D721Med (cell line): ENCODE results near the gene AXIN1.
"Not testable (repeated sequence)": the region's sequence is repeated elsewhere in the genome, so short reads cannot be mapped to it uniquely, and the experiment has no call there.

Experiments
- DNase-seq: peaks from one replicate; pipeline ENCODE4 v3.0.0; 2011; ENCODE audit warnings: low spot score; ENCODE audit not compliant: insufficient read length
- FAIRE-seq: peaks from 2 replicates; lab custom pipeline; 2011; peaks lifted over from hg19 to GRCh38; lab: Jason Lieb, UNC
- TF ChIP-seq, protein P1 (sequence below): IDR thresholded peaks from 2 replicates; pipeline ENCODE4 v1.5.1; 2012; ENCODE audit warnings: mild to moderate bottlenecking, control low read depth; ENCODE audit not compliant: insufficient read depth; ENCODE audit errors: missing control alignments

The AXIN1 gene

DNA sequence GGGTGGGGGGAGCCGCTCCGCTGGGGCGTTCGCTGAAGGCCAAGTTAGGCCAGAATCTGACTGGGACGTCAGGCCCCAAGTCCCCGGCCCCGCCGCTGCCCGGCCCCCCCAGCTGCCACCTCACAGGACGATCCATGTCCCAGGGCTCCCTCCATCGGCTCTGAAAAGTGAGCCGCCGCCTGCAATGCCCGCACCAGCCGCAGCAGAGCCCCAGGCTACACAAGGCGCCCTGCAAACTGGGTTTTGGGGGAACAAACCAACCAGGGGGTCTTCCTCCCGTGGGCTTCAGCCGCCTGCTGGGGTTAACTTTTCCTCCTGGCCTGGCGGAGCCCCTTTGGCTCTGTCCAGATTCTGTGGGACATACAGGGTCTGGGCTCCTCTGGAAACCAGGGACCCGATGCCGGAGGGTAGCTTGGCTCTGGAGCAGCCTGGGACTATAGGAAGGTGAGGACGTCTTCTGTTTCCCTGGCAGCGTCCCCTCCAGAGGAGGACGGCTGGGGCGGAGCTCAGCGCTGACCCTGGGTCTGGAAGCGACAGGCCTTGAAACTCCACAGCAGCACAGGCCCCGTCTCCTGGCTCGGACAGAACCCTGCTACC lies 45.3 kb upstream of the AXIN1 start:
- FAIRE-seq: no peak
- DNase-seq: peak; percentile 53
- TF ChIP-seq, protein P1, sequence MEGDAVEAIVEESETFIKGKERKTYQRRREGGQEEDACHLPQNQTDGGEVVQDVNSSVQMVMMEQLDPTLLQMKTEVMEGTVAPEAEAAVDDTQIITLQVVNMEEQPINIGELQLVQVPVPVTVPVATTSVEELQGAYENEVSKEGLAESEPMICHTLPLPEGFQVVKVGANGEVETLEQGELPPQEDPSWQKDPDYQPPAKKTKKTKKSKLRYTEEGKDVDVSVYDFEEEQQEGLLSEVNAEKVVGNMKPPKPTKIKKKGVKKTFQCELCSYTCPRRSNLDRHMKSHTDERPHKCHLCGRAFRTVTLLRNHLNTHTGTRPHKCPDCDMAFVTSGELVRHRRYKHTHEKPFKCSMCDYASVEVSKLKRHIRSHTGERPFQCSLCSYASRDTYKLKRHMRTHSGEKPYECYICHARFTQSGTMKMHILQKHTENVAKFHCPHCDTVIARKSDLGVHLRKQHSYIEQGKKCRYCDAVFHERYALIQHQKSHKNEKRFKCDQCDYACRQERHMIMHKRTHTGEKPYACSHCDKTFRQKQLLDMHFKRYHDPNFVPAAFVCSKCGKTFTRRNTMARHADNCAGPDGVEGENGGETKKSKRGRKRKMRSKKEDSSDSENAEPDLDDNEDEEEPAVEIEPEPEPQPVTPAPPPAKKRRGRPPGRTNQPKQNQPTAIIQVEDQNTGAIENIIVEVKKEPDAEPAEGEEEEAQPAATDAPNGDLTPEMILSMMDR: no peak

DNA sequence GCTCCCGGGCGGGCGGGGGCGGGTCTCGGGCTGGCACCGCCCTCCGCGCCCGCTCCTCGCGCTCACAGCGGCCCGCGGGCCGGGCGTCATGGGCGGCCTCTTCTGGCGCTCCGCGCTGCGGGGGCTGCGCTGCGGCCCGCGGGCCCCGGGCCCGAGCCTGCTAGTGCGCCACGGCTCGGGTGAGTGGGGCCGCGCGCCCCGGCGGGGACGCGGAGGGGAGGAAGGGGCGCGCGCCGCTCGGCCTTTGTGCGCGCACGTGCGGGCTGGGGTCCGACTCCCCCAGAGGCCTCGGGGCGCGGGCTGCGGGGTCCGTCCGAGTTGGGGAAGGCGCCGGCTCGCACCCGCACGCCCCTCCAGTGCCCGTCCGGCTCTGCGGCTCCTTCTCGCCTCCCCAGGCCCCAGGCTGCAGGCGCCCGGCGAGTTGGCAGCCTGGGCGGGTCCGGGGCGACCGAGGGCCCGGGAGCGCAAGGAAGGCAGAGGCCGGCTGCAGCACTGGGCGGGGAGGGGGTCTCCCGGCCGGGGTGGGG lies 44.7 kb upstream of the AXIN1 start, which contains the start of gene NME4:
NME4 (plus strand) TSS at position 65 of the 527 bp plus-strand sequence; CDS start at position 89, 24 bp downstream.
- FAIRE-seq (no peak), DNase-seq (no peak)
- TF ChIP-seq, protein P1: no peak

DNA sequence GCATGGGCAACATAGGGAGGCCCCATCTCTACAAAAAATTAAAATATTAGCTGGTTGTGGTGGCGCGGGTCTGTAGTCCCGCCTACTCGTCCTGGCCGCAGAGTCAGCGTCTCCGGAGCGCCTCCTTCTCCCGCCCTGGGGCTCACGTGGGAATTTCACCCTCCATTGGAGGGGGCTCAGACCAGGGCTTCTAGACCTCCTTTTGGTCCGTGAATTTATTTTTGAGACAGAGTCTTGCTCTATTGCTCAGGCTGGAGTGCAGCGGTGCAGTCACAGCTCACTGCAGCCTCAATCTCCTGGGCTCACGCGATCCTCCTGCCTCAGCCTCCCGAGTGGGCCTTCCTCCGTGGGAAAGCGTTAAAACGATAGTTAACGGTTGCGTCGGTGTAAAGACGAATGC lies 44.1 kb upstream of the AXIN1 start:
- FAIRE-seq: no peak
- TF ChIP-seq, protein P1: no peak

DNA sequence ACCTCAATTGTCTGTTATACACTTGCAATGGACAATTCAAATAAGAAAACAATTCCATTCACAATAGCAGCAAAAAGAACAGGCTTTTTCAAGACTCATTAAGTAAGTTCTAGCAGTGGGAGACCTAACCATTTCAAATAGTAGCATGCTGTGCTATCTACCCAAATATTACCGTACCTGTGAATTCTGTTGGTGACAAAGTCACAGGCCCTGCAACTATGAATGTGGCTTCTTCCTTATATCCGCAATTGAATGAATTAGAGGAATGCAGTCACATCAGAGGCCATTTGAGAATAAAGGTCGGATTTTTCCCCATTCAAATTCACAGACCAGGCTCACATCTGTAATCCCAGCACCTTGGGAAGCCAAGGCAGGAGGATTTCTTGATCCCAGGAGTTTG lies 43.7 kb upstream of the AXIN1 start:
- TF ChIP-seq, protein P1: no peak
- no peak for DNase-seq
- no peak for FAIRE-seq

More for the DNA sequence above, 44.1 kb upstream of the AXIN1 start:
- DNase-seq: peak; percentile 70

DNA sequence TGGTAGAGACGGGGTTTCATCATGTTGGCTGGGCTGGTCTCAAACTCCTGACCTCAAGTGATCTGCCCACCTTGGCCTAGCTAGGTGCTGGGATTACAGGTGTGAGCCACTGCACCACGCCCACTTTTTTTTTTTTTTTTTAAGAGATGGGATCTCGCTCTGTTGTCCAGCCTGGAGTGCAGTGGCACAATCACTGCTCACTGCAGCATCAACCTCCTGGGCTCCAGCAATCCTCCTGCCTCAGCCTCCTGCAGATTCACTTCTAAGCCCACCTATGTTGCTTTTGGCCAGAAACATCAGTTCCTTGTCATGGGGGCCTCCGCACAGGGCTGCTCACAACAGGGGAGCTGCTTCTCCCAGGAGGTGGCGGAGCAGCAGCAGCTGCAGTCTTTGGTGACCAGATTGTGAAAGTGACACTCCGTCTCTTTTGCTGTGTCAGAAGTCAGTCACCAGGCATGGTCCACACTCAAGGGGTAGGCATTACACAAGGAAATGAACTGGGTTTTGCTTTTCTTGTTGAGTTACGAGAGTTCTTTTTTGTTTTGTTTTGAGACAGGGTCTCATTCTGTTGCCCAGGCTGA lies 40.0 kb upstream of the AXIN1 start:
- DNase-seq: no peak
- TF ChIP-seq, protein P1: no peak
- FAIRE-seq: no peak

DNA sequence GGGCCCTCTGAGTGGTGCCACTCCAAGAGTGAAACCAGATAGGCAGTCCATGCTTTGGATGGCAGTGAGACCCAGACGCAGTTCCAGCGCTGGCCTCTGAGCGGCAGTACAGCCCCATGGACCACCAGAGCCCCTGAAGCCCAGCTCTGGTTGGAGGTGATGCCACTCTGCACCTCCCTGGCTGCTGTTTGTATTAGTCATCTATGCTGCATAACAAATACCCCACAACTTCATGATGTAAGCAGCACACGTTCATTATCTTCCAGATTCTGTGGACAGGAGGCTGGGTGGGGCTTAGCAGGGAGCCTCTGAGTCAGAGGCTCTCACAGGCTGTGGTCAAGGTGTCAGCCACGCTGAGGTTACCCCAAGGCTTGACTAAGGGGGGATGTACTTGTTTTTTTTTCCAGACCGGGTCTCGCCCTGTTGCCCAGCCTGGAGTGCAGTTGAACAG lies 39.4 kb upstream of the AXIN1 start:
- no peak for FAIRE-seq
- DNase-seq: peak; percentile 78
- TF ChIP-seq, protein P1: peak; percentile 87

DNA sequence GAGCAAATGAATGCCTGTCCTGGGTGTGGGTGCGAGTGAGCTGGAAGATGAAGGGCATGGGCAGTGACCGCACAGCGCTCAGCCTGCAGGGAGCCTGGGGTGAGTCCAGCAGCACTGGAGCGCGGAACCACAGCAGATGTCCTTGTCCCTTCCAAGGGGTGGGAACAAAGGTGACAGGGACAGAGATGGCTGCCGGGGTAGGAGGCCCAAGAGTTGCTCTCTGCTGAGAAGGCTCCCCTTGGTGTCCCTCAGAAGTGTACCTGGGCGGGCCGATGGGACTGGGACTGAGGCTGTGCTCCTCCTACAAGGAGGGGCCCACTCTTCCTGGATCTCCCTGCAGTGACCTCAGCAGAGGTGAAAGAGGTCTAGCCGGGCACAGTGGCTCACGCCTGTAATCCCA lies 36.8 kb upstream of the AXIN1 start:
- no peak for DNase-seq
- TF ChIP-seq, protein P1: no peak
- FAIRE-seq: no peak

DNA sequence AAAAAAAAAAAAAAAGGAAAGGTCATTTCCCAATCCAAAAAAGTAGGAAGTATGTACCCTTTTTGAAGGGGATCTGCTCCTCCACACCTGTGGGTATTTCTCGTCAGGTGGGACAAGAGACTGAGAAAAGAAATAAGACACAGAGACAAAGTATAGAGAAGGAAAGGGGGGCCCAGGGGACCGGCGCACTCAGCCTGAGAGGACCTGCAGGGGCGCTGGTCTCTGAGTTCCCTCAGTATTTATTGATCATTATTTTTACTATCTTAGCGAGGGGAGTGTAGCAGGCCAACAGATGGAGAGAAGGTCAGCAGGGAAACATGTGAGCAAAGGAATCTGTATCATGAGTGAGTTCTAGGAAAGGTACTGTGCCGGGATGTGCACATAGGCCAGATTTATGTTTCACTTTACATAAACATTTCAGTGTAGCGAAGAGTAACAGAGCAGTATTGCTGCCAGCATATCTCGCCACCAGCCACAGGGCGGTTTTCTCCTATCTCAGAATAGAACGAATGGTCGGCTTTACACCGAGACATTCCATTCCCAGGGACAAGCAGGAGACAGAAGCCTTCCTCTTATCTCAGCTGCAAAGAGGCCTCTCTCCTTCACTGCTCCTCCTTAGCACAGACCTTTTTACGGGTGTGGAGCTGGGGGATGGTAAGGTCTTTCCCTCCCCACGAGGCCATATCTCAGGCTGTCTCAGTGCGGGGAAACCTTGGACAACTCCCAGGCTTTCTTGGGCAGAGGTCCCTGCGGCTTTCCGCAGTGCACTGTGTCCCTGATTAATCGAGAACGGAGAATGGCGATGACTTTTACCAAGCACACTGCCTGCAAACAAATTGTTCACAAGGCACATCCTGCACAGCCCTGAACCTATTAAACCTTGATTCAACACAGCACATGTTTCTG lies 35.5 kb upstream of the AXIN1 start:
- not testable (repeated sequence) for DNase-seq, FAIRE-seq
